Endometrial microvascular endothelial cells (primary cell): Measurements from ENCODE around the gene VDAC1. TPM values are rescaled to one million over a fixed set of nuclear protein-coding genes. Genes with fewer than 3 reads are reported as not detected.

Experiments
- in situ Hi-C: cut with HindIII; loops from 2 replicates; pipeline ENCODE4 v1.10.0; 2017; ENCODE audit warnings: low sequenced_read_pairs, low pct_unique_long_range_greater_than_20kb; ENCODE audit errors: inconsistent ontology term
- total RNA-seq: library from RNA; depleted of rRNA; stranded (reverse); fragments of >200 nt; gene quantifications from one replicate; pipeline ENCODE4 v1.2.3, GENCODE V29; 2015; ENCODE audit errors: inconsistent ontology term

VDAC1 gene
- total RNA-seq, 1 donor from 2014 or later = 355 TPM

- in situ Hi-C loops = no loop called here
These were observed 21.9 kb upstream of the VDAC1 start for GRCh38 chr5:134026521-134027287.

GRCh38 chr5:134025786-134026185, 21.0 kb upstream of the VDAC1 start:
- in situ Hi-C loops = no loop called here

DNA sequence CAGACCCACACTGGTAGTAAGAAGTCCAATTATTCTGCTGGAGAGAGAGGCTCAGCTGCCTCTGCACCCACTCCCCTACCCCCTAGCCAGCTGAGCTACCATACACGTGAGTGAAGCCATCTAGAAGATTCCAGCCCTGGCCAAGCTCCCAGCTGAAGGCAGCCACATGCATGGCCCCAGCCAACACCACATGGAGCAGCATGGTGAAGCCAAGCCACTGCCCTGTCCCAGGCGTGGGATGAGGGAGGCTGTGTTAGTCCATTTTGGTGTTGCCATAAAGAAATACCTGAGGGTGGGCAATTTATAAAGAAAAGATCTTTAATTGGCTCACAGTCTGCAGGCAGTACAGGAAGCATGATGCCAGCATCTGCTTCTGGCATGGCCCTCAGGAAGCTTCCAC, 20.0 kb upstream of the VDAC1 start:
- in situ Hi-C loops = no loop called here

DNA sequence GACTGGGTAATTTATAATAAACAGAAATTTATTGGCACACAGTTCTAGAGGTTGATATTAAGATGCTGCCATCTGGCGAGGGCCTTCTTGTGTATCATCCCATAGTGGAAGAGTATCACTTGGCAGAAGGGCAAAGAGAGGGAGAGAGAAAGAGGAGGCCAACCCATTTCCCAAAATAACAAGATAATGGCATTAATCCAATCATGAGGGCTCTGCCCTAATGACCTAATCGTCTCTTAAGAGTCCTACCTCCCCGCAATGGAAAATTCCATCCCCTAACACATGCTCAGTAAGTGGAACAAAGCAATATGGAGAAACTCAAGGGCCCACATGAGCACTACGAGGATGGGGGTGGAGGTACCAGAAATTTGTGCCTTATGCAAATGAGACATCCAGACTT, 17.6 kb upstream of the VDAC1 start:
- in situ Hi-C loops = no loop called here

GRCh38 chr5:134020188-134020587, 15.4 kb upstream of the VDAC1 start:
- in situ Hi-C loops = no loop called here

GRCh38 chr5:134019636-134020035, 14.9 kb upstream of the VDAC1 start:
- in situ Hi-C loops = no loop called here

GRCh38 chr5:134018986-134019316, 14.2 kb upstream of the VDAC1 start:
- in situ Hi-C loops = no loop called here

DNA sequence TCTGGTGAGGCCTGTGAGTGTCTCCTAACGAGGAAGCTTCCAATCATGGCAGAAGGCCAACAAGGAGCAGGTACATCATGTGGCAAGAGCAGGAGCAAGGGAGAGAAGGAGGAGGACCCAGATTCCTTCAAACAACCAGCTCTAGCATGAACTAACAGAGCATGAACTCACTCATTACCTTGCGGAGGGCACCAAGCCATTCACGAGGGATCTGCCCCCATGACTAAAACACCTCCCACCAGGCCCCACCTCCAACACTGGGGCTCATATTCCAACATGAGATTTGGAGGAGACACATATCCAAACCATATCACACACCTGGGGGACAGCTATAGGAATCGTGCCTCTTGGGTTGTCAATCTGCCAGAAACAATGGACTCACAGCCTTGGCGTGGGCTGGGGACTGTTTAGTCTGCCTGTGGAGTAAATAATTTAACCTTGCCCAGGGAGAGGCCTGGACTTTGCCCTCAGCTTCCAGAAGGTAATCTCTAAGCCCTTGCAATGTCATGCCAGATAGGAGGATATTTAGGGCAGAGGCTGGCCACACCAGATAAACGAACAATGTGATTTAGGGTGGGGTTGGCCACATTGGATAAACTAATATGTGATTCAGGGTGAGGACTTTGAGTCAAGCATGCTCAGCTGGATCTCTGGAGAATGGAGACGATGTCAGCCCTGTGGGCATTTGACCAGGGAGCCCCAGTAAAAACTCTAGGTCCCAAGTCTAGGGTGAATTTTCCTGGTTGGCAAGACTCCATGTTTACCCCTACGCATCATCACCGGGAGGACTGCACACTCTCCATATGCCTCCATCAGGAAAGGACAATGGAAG, 13.6 kb upstream of the VDAC1 start:
- in situ Hi-C loops = no loop called here

DNA sequence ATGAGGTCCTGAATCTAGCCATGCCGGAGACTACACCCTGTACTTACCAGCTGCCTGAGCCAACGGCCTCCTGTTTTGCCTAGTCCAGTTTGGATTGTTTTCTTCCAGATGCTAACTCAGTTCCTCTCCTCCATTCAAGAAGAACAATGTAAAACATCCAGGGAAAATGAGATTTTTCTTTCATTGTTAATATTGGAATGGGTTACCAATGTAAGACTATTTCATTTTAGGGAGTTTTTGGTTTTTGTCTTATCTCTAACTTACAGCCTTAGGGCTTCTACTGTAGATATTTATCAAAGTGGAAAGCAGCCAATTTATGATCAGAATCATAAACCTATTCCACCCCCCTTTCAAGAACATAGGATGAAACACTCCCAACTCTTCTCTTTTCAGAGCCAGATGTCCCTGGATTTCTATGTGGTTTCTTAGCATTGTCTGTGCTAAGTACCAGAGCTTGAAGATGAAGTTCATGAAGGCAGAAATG, 3.5 kb upstream of the VDAC1 start:
- in situ Hi-C loops = no loop called here

GRCh38 chr5:134007581-134008265, 2.9 kb upstream of the VDAC1 start:
- in situ Hi-C loops = no loop called here

DNA sequence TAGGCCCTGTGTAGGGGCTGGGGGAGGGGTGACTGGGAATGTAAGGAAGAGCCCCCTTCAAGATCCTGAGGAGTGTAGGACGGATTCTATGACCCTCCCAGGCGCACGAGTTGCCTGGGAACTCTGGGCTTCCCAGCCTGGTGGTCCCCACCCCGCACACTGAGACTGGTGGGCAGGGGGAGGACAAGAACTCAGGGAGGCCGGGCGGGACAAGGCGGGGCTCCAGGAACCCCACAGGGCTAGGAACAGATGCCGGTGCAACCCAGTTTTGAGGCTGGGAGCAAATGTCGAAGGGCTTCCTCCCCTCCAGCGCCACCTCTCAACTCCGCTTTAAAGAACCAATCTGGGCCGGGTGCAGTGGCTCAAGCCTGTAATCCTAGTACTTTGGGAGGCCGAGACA, 1.3 kb upstream of the VDAC1 start:
- in situ Hi-C loops = no loop called here

DNA sequence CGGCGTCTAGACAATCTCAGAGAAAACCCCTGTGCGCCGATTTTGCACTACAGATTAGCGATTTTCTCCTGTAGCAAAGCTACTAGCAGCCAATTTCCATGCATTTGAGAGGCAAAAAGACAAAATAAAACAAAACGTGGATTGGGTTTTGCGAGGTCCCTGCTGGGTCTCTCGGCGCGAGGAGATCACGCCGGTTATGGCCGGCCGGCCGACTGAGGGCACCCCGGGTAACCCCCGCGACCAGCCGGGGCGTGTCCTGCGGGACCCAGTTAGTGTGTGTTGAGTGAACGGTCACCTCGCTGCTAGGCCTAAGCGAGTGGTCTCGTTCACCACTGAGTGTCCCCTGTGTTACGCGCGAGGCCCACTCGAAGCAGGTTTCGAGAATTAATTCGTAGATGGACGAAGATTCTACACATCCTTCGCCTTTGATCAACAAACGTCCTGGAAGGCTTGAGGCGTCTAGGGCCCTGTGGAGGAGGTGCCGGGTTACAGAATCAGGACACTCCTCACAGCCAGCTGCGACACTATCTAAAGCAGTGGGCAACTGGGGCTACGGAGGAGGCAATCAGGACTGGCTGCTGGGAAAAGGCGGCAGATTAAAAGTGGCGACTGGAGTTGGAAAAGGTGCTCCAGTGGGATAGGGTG, 764 bp upstream of the VDAC1 start:
- in situ Hi-C loops = no loop called here

GRCh38 chr5:134003817-134004625, 754 bp downstream of the VDAC1 start:
- in situ Hi-C loops = no loop called here

- in situ Hi-C loops = no loop called here
These were observed 1.5 kb downstream of the VDAC1 start for GRCh38 chr5:134003064-134003816.

- in situ Hi-C loops = no loop called here
These were observed 2.6 kb downstream of the VDAC1 start for GRCh38 chr5:134001938-134002731.

- in situ Hi-C loops = no loop called here
These were observed 3.9 kb downstream of the VDAC1 start for GRCh38 chr5:134000696-134001453.
